ENCODE data around the gene ELP5. TPM values are rescaled to one million over a fixed set of nuclear protein-coding genes. Genes with fewer than 3 reads are reported as not detected.

Gene ELP5
- total and polyA plus RNA-seq, 2 donors (not counting 3 experiments of a cell fraction or from before 2014, with no cell fraction given), result 44.4 to 54.7 TPM

DNA sequence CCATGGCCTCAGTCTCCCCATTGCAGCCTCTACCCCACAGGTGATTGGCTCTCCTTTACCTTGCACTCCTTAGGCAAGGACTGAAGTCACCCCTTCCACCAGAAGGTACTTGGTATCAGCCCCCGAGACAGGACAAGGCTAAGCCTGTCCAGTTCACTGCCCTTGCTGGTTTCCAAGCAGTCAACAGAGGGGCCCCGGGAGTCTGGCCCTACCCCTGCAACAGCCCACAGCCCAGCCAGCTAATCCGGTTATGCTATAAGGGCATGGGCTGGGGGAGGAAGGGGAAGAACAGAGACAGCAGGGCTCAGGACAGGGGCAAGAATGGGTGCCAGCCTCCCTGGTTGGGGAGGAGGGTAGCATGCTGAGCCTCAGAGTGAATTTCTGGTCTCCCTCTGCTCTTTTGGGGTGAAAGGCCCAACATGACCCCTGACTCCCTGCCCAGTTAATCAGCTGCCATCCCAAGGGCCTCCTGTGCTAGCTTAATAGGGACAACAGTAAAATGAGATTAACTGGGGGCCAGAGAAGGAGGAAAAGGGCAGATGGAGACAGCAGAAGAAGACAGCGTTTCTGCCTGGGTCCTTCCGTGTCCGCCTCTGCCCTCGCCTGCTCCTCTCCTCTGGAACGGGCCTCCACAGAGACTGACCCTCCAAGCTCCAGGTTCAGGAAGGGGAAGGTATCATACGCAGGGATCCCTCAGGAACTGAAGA lies 43.1 kb upstream of the ELP5 start:
- Histone ChIP-seq H3K27me3 (ENCODE audit: control insufficient read depth in 2 of 2, insufficient read depth in 2 of 2, low read length in 2 of 2) (no peaks in the 10 kb centered on the region), H3K4me3 (replicated peaks in 1 of 3; ENCODE audit: insufficient read depth in 1 of 3, low read depth in 1 of 3, low read length in 3 of 3) (no peak overlapping the region), H3K9me1 (replicated peaks; ENCODE audit: control insufficient read depth, extremely low read depth, insufficient read depth, low read length) (no peaks in the 10 kb centered on the region), H3K27ac (ENCODE audit: insufficient read depth, low read depth, low read length) (no peak overlapping the region), H3K36me3 (ENCODE audit: control insufficient read depth in 2 of 2, extremely low read depth in 1 of 2, insufficient read depth in 2 of 2, low read length in 2 of 2) (peaks cover 0 to 3% of the 10 kb centered on the region in 2 experiments), H3K9me3 (replicated peaks; ENCODE audit: control insufficient read depth, insufficient read depth, low read length) (no peaks in the 10 kb centered on the region), H3K4me1 (ENCODE audit: control insufficient read depth, extremely low read depth, insufficient read depth, low read length) (peaks cover 11% of the 10 kb centered on the region), H4K20me1 (replicated peaks; ENCODE audit: control insufficient read depth, extremely low read depth, insufficient read depth, low read length) (no peaks in the 10 kb centered on the region), H3K79me2 (ENCODE audit: control insufficient read depth, insufficient read depth, low read length) (peaks cover 9% of the 10 kb centered on the region), H3K4me2 (ENCODE audit: insufficient read depth, low read length) (no peak overlapping the region), H2AFZ (ENCODE audit: low read depth, low read length) (no peak overlapping the region), H3K9ac (replicated peaks; ENCODE audit: extremely low read depth, insufficient read depth, low read length) (no peak overlapping the region)
- CTCF ChIA-PET, result no interaction called here
- no TSS peak for BruUV-seq (replicated peaks)
- dilution Hi-C loops (cut with MboI; ENCODE audit: extremely low pct_ligation_motif_present, low sequenced_read_pairs) (no loop called here), intact Hi-C loops (cut with micrococcal nuclease) (no loop called here)
- TF ChIP-seq GATA2 (IDR thresholded peaks at IDR 0.05; ENCODE audit: insufficient read depth, insufficient read length, low read depth, low read length) (no peak), MYC (IDR thresholded peaks at IDR 0.05; ENCODE audit: low read depth, low read length) (no peak), FOS (IDR thresholded peaks at IDR 0.05; ENCODE audit: borderline replicate concordance, insufficient read depth, low read length) (no peak), JUN (IDR thresholded peaks at IDR 0.05; ENCODE audit: borderline replicate concordance, insufficient read depth, insufficient read length, low read depth) (no peak), EZH2 (IDR thresholded peaks at IDR 0.05; ENCODE audit: borderline replicate concordance, low read depth, low read length, severe bottlenecking) (no peak), POLR2AphosphoS5 (IDR thresholded peaks at IDR 0.05; ENCODE audit: insufficient read depth, low read depth, low read length) (no peak), POLR2A (IDR thresholded peaks at IDR 0.05; ENCODE audit: low read depth, low read length) (no peak)
- TF ChIP-seq, protein P1, sequence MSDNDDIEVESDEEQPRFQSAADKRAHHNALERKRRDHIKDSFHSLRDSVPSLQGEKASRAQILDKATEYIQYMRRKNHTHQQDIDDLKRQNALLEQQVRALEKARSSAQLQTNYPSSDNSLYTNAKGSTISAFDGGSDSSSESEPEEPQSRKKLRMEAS (IDR thresholded peaks at IDR 0.05; ENCODE audit: insufficient read depth, insufficient read length), result no peak
- TF ChIP-seq, protein P2, sequence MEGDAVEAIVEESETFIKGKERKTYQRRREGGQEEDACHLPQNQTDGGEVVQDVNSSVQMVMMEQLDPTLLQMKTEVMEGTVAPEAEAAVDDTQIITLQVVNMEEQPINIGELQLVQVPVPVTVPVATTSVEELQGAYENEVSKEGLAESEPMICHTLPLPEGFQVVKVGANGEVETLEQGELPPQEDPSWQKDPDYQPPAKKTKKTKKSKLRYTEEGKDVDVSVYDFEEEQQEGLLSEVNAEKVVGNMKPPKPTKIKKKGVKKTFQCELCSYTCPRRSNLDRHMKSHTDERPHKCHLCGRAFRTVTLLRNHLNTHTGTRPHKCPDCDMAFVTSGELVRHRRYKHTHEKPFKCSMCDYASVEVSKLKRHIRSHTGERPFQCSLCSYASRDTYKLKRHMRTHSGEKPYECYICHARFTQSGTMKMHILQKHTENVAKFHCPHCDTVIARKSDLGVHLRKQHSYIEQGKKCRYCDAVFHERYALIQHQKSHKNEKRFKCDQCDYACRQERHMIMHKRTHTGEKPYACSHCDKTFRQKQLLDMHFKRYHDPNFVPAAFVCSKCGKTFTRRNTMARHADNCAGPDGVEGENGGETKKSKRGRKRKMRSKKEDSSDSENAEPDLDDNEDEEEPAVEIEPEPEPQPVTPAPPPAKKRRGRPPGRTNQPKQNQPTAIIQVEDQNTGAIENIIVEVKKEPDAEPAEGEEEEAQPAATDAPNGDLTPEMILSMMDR (IDR thresholded peaks at IDR 0.05; ENCODE audit: extremely low read depth in 1 of 2, insufficient read depth in 1 of 2, low read depth in 1 of 2, low read length in 2 of 2), result no peak
- no peak for FAIRE-seq
- no peak for DNase-seq (ENCODE audit: low read depth, low spot score)
- POLR2A ChIA-PET, result no interaction called here
